Glomerular visceral epithelial cell (primary cell): Measurements from ENCODE around the gene NRM.
"Not testable (repeated sequence)": the region's sequence is repeated elsewhere in the genome, so short reads cannot be mapped to it uniquely, and the experiment has no call there.

Experiments used
- DNase-seq: peaks from one replicate; pipeline ENCODE4 v3.0.0-alpha.2; 2016; ENCODE audit errors: extremely low spot score

Gene NRM

DNA sequence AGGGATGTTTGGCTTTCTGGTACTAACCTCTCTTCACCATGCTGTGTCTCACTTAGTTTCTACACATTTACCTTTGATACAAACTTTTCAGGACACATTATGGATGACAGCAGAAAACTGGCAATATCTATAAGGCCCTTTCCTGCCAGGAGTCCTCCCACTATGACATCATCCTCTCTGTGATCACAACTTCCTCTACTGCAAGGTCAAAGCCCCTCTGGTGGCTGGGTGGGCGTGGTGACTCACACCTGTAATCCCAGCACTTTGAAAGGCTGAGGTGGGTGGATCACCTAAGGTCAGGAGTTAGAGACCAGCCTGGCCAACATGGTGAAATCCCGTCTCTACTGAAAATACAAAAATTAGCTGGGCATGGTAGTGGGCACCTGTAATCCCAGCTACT is 24.5 kb downstream of the NRM start:
- not testable (repeated sequence) for DNase-seq

DNA sequence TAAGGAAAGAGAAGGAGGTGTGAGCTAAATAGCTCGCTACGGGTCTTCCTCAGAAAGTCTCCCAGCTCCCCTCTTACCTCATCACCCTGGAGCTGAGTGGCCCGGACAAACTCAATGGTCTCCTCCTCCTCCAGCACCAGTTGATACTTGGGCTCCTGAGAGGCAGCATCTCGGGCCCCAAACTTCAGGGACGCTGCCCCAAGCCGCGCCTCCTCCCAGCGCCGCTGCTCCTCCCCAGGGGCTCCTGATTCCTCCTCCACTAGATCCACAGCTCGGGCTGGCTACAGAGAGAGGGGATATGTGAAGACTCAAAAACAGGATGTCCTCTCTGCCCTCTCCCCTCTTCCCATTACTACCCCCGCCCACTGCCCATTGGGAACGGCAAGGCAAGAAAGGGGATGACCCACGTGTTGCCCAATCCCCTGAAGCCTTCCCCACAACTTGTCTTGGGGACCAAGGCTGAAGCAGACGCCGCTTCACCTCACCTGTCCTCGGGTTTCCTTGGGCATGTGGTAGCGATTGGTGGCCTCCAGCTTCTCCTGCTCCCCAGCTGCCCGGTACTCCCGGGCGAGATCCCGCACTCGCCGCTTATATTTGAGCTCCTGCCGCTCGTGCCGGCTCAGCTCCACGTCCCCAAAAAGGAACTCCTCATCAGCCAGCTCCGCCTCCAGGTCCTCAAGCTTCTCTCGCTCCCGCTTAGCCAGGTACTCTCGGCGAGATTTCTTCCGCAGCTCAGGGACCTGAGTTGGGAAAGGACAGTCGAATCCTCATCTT is 25.6 kb downstream of the NRM start:
- DNase-seq: no peak

DNA sequence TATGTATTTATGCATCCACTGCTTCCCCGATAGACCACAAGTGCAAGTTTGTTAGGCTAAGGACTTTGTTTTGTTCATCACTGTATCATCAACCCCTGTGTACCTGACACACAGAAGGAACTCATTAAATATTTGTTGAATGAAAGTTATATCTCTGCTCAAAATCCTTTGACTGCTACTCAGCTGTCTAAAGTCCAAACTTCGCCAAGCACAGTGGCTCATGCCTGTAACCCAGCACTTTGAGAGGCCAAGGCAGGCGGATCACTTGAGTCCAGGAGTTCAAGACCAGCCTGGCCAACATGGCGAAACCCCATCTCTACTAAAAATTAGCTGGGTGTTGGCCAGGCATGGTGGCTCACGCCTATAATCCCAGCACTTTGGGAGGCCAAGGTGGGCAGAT is 32.9 kb downstream of the NRM start:
- DNase-seq: not testable (repeated sequence)

DNA sequence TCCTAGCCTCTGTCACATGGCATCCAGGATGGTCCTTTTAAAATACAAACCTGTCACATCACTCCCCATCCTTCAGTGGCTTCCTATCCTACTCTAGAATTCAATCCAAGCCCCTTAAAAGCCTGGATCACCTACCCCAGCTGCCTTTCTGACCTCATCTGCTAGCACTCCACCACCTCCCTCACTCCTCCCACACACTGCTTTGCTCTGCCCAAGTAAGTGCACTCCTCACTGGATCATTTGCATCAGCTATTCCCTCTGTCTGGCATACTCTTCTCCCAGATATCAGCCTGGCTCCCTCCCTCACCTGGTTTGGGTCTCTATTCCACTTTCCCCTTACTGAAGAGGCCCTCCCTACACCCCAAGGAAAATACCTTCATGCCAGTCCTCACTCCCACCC is 33.3 kb downstream of the NRM start:
- no peak for DNase-seq

DNA sequence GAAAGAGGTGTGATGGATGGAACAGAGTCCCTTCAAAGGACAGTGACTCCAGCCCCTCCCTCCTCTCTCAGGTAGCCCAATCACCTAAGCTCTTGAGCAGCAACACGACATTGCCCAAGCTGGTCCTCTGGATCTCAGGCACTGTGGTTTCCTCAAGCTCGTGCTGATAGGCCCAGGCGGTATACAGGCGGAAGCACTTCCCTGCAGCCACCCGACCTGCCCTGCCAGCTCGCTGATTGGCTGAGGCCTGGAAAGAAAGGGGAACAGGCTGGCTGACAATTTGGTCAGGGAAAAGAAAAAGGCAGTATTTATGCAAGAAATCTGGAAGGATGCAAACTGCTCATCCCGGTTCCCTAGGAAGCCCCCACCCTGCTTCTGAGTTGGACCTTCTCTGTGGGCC is 34.3 kb downstream of the NRM start:
- DNase-seq: no peak

DNA sequence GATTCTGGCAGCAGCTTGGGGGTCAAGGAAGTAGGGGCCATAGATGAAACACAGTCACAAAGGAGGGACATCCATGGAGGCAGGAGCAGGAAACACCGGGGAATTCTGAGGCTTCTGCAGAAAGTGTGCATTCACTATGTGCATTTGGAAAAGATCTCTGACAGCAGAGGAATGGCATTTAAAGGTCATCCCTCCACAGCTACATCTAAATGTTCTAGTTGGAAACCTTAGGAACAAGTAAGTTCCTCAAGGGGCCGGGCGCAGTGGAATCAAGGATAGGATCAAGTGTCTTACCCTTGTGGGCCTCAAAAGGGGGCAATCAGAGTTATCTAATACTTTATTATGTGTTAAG is 35.1 kb downstream of the NRM start:
- no peak for DNase-seq

DNA sequence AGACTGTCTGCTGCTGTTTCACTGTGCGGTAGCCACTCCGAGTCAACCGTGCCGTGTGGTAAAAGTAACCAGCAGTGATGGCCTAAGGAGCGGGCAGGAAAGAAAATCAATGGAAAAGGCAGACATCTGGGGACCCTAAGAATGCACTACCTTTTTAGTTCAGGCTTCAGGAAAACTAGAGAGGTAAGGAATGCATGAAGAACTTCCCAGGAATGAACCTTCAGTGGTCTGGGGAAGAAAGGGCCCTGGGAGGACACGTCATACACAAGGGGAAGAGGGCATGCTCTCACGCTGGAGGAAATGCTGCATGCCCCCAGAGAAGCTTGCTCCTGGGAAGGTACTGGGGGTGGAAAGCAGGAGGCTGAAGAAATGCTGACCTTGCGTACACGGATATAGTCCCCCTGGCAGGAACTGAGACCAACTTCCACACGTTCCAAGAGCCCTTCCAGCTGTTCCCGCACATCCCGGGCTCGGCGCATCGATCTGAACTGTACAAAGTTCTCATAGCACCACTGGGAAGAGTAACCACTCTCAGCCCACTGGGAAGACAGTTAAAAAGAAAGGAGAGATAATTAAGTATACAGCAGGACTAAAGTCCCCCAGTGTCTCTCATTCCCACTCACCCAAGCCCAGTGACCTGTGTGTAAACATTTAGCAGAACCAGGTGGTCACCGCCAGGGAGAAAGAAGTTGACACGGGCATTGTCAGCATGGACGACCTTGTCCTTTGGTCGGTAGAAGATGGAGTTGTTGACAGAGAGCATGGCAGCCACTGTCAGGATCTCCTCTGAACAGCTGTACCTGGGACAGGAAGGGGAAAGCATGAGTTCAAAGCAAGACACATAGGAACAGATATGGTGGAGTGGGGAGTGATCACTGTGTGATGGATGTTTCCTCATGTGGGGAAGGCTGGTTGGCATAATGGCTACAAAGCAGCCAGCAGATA is 35.7 kb downstream of the NRM start:
- no peak for DNase-seq

DNA sequence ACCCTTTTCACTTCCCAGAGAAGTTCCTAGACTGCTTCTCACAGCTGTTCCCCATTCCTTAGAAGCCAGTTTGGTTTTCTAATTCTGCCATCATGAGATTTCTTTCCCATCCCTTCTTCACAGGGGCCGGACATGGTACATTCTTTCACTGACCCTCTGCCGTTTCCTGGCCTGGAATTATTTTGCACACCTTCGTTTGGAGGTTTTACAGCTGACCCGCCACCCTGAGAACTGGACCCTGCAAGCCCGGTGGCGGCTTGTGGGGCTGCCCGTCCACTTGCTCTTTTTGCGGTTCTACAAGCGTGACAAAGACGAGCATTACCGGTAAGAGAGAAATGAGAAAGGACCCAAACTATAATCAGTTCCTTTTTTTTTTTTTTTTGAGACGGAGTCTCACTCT is 39.6 kb downstream of the NRM start:
- DNase-seq: no peak

DNA sequence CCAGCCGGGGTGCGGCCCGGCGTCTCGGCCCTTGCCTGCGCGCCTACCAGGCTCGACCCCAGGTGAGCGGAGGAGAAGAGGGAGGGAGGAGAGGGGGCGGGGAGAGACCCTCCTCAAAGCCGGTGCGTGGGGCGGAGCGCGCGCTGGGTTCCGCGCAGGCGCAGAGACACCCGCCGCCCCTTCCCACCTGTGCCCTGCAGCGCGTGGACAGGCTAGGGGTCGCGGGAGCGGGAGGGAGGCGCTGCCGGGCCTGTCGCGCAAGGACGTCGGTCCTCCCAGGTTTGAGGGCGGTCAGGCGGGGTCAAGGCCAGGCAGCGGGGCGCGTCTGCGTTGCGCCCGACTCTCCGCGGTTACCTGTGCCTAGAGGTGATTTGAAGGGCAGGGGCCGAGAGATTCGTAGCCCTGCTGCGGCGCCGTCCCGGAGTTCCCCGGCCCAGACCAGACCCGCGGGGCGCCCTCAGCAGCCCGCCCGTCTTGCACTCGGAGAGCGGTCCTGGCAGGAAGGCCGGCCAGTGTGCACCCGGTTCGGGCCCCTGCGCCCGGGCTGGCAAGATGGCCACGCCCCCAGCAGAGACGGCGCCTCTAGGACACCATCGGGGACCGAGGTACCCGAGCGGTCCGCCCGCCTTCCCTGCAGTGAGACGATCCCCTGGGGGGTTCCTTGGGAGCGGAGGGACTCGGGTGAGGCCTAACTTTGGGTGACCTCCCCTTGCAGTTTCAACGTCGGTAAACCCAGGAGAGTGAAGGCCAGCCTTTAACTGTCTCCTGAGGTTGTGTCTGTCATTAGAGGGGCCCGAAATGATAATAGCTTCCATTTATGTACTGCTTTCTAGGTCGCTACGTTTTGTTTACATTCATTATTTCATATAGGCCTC is 43.3 kb downstream of the NRM start:
- DNase-seq: peak; percentile 77

DNA sequence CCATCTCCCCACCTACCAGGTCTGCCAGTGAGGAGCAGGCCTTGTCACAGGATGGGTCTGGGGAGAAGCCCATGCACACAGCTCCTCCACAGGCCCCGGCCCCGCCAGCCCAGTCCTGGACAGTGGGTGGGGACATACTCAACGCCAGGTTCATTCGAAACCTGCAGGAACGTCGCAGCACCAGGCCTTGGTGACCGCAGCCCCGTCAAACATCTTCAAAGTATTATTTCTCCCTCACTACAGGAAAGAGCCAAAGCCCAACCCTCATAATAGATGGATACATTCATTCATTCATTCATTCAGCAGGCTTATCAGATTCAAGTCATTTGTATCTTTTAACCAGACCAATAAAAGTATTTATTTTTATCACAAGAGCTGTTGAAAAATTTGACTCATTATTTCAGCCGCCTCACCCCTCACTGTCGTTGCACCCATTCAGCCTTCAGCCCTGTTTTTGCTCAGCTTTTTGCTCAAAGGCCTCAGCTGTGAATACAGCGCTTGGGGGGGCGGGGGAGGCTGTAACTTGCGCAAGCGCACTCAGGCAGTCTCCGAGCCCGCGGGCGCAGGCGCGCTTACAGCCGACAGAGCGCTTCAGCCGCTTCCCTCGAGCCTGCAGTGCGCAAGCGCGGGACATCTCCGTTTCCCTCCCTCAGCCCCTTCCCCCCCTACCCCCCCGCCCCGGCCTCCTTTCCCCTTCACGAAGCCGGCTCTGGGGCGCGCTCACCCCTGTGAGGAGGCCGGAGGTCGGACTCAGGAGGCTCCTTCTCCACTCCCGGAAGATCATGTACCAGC is 44.1 kb downstream of the NRM start, which contains the start of gene C6orf136:
C6orf136 (plus strand) TSS at position 684 of the 792 bp plus-strand sequence; CDS start at position 783, 99 bp downstream.
- DNase-seq: peak; percentile 97

DNA sequence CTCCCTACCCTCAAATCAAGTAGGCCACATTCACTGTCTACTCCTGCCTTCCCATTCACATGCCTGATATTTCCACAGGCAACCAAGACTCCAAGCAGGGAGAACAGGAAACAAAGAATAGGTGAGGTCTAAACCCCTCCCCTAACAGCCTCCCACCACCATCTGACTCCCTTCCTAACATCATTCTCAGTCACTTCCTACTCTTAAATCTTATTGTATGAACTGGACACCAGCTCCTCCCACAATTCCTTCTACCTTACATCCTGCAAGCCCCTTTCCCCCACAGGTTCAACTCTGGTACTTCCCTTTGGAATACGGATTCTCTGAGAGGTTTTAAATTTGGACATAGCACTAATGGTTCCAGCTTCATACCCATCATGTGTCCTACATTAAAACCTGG is 44.8 kb downstream of the NRM start:
- DNase-seq: no peak

DNA sequence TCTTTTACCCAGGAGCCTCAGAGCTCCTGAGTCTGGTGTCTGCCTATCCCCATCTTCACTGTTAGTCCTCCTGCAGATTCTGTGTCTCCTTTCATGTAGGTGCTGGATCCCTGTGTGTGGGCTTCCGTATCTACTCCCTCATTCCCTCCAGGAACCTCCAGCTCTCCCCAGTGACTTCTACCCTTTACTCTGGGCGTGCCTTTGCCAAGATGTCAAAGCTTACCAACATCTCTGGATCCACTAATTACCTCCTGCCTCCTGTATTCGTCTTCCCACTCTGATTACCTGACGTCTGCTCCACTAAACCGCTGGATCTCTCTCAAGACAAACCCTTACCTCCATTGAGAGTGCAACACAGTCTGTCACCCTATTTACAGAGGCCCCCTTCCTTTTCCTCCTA is 46.0 kb downstream of the NRM start:
- DNase-seq: no peak

DNA sequence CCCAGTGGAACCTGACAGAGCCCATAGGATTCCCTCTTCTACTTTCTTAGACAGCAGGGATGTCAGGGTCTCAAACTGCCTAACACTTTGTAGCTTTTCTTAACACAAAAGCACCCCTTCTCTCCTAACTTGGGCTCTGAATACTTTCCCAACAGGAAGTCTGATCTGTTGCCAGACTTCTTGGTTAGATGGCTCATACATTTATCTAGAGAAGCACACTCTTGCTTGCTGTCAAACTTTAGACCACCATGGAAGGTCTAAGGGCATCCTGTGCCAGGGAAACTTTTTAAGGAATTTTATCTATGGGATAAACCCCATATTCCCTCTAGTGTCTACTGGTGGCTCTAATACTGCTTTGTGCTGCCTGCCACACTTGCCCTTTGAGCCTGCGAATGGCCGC is 47.1 kb downstream of the NRM start:
- no peak for DNase-seq

DNA sequence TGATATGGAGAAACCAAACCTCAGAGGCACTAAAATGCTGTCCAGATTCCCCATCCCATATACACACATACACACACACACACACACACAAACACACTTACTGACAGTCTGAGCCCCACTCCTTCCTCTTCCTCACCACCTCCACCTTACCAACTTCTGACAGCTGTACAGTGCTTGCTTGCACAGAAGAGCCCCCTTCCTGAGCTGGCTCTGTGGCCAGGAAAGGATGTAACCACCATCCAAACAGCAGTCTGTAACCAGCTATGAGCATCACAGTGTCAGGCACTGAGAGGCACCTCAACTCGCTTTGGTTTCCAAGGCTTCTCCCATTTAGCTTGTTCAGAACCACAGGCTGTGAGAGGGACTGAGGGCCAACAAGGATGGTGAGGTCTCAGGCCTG is 49.7 kb downstream of the NRM start:
- no peak for DNase-seq

DNA sequence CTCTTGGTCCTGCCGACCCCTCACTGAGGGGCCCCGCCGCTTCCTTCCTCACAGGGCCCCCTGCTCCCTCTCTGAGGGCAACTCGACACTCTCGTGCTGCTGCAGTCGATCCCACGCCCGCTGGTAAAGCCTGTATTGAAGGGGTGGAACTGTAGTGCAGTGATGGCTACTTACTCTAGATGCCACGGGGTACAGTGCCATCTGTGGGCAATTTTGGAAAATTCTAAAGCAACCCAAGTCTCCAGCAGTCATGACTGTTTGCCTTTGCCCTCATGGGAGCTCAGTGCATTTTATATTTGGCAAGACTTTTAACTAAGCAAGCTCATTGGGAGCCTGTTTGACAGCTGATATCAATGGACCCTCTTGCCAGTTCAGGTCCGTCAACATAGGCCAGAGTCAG is 50.3 kb downstream of the NRM start:
- no peak for DNase-seq
